C4-2B (cell line): Measurements from ENCODE around the gene DNAJC30.

ENCODE experiments used
- H3K27ac ChIP-seq: fragments of 450-650 bp; 2 replicates; pipeline ENCODE4 v1.5.1; 2017
- CTCF ChIP-seq: fragments of 450-650 bp; conservative IDR thresholded peaks from 2 replicates; pipeline ENCODE4 v1.5.1; 2017; ENCODE audit warnings: mild to moderate bottlenecking
- ZFX ChIP-seq: fragments of 450-650 bp; IDR thresholded peaks from 2 replicates; pipeline ENCODE4 v1.6.1; 2017

The DNAJC30 gene

DNA sequence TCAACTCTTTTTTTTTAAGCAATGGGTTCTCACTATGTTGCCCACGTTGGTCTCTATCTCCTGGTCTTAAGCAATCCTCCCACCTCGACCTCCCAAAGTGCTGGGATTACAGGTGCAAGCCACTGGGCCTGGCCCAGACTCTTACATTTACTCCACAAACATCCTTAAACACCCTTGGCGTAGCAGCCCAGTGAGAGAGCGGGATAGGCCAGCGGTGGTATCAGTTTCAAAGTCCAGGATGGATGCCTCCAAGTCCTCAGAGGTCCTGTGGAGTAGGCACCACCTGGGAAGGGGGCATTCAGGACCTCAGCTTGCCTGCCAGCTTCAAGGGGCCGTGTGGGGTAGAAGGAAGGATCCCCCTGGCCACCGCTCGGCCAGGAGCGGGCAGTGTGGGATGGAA lies 33.7 kb downstream of the DNAJC30 start:
- H3K27ac ChIP-seq = no peak overlapping the region
- TF ChIP-seq CTCF (no peak), ZFX (no peak)

- TF ChIP-seq ZFX (no peak), CTCF (no peak)
Measured at GRCh38 chr7:73648593-73649332, 34.5 kb downstream of the DNAJC30 start.

DNA sequence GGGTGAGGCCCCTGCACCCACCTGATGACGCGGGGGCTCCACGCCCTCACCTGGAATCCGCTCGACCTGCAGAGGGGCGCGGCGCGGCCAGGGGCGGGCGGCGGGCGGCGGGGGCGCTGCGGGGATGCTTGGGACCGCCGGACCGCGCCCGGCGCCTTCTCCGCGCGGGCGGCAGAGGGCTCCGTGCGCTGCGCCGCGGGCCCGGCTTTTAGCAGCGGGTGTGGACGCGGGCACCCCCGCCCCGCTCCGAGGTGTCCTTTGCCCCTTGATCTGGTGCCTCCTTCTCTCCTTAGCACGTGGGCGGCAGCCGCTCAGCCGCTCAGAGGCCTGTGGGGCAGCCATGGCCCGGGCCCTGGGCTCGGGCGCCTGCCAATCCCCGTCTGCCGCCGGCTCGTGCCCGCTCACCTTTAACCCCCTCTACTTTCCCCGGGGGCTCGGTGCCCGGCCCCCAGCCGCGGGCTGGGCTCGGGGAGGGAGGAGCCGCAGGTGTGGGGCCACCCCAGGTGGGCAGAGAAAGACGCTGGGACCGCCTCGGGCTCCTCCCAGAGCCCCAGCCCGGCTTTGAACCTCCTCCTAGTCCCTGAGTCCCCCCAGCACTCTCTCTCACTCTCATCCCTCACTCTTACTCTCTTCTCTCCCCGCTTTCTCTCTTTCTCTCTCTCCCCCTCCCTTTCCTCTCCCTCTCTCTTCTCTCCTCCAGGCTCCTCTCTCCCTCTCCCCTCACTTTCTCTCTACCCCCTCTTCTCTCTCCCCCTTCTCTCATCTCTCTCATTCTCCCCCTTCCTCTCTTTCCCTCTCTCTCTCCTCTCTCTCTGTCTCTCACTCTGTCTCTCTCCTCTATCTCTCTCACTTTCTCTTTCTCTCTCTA lies 35.3 kb downstream of the DNAJC30 start:
- TF ChIP-seq ZFX (no peak), CTCF (no peak)
- no peak overlapping the region for H3K27ac ChIP-seq

More at GRCh38 chr7:73648593-73649332, 34.5 kb downstream of the DNAJC30 start:
- no peak overlapping the region for H3K27ac ChIP-seq

- H3K27ac ChIP-seq = no peak overlapping the region
- TF ChIP-seq ZFX = no peak
- no peak for TF ChIP-seq CTCF
Measured at GRCh38 chr7:73646785-73647724, 36.2 kb downstream of the DNAJC30 start.

DNA sequence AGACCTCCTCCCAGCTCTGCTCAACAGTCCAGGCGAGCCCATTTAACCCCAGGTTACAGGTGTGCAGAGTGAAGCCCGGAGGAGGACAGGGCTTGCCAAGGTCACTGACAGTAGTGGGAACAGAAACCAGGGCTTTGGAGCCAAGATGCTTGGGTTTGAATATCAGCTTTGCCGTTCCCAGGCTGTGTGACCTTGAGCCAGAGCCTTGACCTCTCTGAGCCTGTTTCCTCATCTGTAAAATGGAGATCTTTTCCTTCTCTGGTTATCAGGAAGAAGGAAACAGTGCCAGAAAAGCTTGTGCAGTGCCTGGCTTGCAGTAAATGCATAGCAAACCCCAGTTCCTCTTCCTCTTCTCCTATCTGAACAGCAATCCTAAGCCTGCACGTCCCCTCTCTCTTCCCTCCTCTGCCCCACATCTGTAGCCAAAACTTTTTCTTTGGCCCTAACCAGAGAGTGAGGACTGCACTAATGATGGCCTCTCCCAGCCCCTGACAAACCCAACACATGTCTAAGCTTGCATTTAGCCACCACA lies 37.5 kb downstream of the DNAJC30 start:
- H3K27ac ChIP-seq = no peak overlapping the region
- no peak for TF ChIP-seq CTCF
- no peak for TF ChIP-seq ZFX

- TF ChIP-seq CTCF (no peak), ZFX (no peak)
- no peak overlapping the region for H3K27ac ChIP-seq
Measured at GRCh38 chr7:73644688-73645286, 38.5 kb downstream of the DNAJC30 start.
